Right atrium auricular region (tissue), 2 donors: ENCODE measurements around the gene EID1. TPM values are rescaled to one million over a fixed set of nuclear protein-coding genes. Genes with fewer than 3 reads are reported as not detected.
"Not testable (repeated sequence)": the region's sequence is repeated elsewhere in the genome, so short reads cannot be mapped to it uniquely, and the experiment has no call there.

Experiments used
- DNase-seq: peaks from one replicate; pipeline ENCODE4 v3.0.0-alpha.2; 2019; ENCODE audit warnings: low spot score
- H3K27ac ChIP-seq, 2 donors: fragments of 200-600 bp; sonication (generic); 1 replicate in 1 of 2; 2 replicates in 1 of 2; pipeline ENCODE4 v1.5.1; 2016 to 2019
- H3K27me3 ChIP-seq, 2 donors: fragments of 200-600 bp; sonication (generic); one replicate each; pipeline versions ENCODE4 v1.5.1 to v1.6.0; 2017 to 2019
- H3K36me3 ChIP-seq: fragments of 200-600 bp; sonication (generic); one replicate; pipeline ENCODE4 v1.5.1; 2016
- H3K4me1 ChIP-seq, 2 donors: fragments of 200-600 bp; sonication (generic); one replicate each; pipeline versions ENCODE4 v1.5.1 to v1.6.0; 2017 to 2019
- H3K4me3 ChIP-seq, 2 donors: fragments of 200-600 bp; sonication (generic); 1 replicate in 1 of 2; 2 replicates in 1 of 2; pipeline ENCODE4 v1.5.1; 2017 to 2019; ENCODE audit warnings: mild to moderate bottlenecking in 1 of 2, moderate library complexity in 1 of 2
- H3K9me3 ChIP-seq, 2 donors: fragments of 200-600 bp; sonication (generic); one replicate each; pipeline ENCODE4 v1.5.1; 2019
- CTCF ChIP-seq, 2 donors: fragments of 200-600 bp; sonication (generic); IDR thresholded peaks; one replicate each; pipeline ENCODE4 v1.5.1; 2019; ENCODE audit warnings: antibody characterized with exemption in 2 of 2
- total RNA-seq, 2 donors: library from RNA; depleted of rRNA; stranded (reverse); fragments of >200 nt; gene quantifications; one replicate each; pipeline ENCODE4 v1.1.0, GENCODE V29; 2016

The EID1 gene
- total RNA-seq, 2 donors from 2014 or later = 369 to 524 TPM

- no peak for TF ChIP-seq CTCF (IDR thresholded peaks at IDR 0.05)
- H3K4me1 ChIP-seq = no peaks in the 10 kb centered on the region
- DNase-seq = no peak
Observed at GRCh38 chr15:48899793-48900192, 21.9 kb downstream of the EID1 start.

GRCh38 chr15:48904758-48905157, 26.8 kb downstream of the EID1 start:
- Histone ChIP-seq H3K4me3 (no peak overlapping the region), H3K36me3 (no peaks in the 10 kb centered on the region), H3K9me3 (no peaks in the 10 kb centered on the region), H3K27me3 (no peaks in the 10 kb centered on the region), H3K27ac (no peak overlapping the region), H3K4me1 (no peaks in the 10 kb centered on the region)
- TF ChIP-seq CTCF (IDR thresholded peaks at IDR 0.05) = no peak
- DNase-seq = no peak

More at GRCh38 chr15:48899793-48900192, 21.9 kb downstream of the EID1 start:
- Histone ChIP-seq H3K27ac (no peak overlapping the region), H3K4me3 (no peak overlapping the region), H3K36me3 (no peaks in the 10 kb centered on the region), H3K27me3 (no peaks in the 10 kb centered on the region), H3K9me3 (no peaks in the 10 kb centered on the region)

GRCh38 chr15:48905216-48905615, 27.3 kb downstream of the EID1 start:
- no peak for TF ChIP-seq CTCF (IDR thresholded peaks at IDR 0.05)
- H3K4me1 ChIP-seq = no peaks in the 10 kb centered on the region

DNA sequence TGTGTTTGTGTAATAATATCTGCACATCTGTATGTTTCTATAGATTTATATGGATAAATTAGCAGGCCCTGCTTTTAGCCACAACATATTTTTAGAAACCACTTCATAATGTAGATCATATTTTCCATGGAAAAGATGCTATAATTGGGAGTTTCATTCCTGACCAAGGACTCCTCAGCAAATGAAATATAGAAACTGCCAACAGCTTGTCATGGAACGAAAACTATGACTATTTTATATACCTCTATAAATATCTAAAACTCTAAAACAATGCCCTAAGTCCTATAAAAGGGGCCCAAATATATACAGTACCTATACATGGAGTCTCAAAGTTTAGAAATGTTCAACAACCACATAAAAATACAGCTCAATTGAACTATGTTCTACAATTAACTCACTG, 27.9 kb downstream of the EID1 start:
- no peaks in the 10 kb centered on the region for H3K9me3 ChIP-seq
- no peak for TF ChIP-seq CTCF (IDR thresholded peaks at IDR 0.05)

More at GRCh38 chr15:48905216-48905615, 27.3 kb downstream of the EID1 start:
- Histone ChIP-seq H3K27me3 (no peaks in the 10 kb centered on the region), H3K36me3 (no peaks in the 10 kb centered on the region), H3K27ac (no peak overlapping the region), H3K4me3 (no peak overlapping the region), H3K9me3 (no peaks in the 10 kb centered on the region)
- DNase-seq = no peak

GRCh38 chr15:48909313-48909712, 31.4 kb downstream of the EID1 start:
- H3K4me3 ChIP-seq, H3K9me3 ChIP-seq, H3K27me3 ChIP-seq, DNase-seq, H3K27ac ChIP-seq, H3K4me1 ChIP-seq, H3K36me3 ChIP-seq: not testable (repeated sequence)

More for the DNA sequence above, 27.9 kb downstream of the EID1 start:
- Histone ChIP-seq H3K27ac (no peak overlapping the region), H3K36me3 (no peaks in the 10 kb centered on the region), H3K4me1 (no peaks in the 10 kb centered on the region), H3K4me3 (no peak overlapping the region), H3K27me3 (no peaks in the 10 kb centered on the region)
- DNase-seq = no peak

GRCh38 chr15:48910554-48910953, 32.6 kb downstream of the EID1 start:
- not testable (repeated sequence) for H3K36me3 ChIP-seq, H3K4me1 ChIP-seq, H3K27me3 ChIP-seq, H3K9me3 ChIP-seq, H3K27ac ChIP-seq, DNase-seq, H3K4me3 ChIP-seq

GRCh38 chr15:48913141-48913540, 35.2 kb downstream of the EID1 start:
- TF ChIP-seq CTCF (IDR thresholded peaks at IDR 0.05) = no peak
- no peaks in the 10 kb centered on the region for H3K9me3 ChIP-seq
- no peak overlapping the region for H3K4me3 ChIP-seq
- no peaks in the 10 kb centered on the region for H3K4me1 ChIP-seq
- H3K36me3 ChIP-seq = no peaks in the 10 kb centered on the region
- no peak for DNase-seq
- no peaks in the 10 kb centered on the region for H3K27me3 ChIP-seq
- H3K27ac ChIP-seq = no peak overlapping the region
